WERI-Rb-1 (cell line): ENCODE data around the gene THPO.

Source experiments
- DNase-seq: peaks from one replicate; pipeline ENCODE4 v3.0.0-alpha.2; 2020
- H3K27ac ChIP-seq: fragments of 250-450 bp; sonication (Bioruptor Pico); 2 replicates; pipeline ENCODE4 v1.5.1; 2020; ENCODE audit warnings: mild to moderate bottlenecking, moderate library complexity
- H3K27me3 ChIP-seq: fragments of 250-450 bp; sonication (Bioruptor Pico); 2 replicates; pipeline ENCODE4 v1.5.1; 2021; ENCODE audit warnings: mild to moderate bottlenecking, low read depth, moderate library complexity; ENCODE audit not compliant: insufficient read depth, severe bottlenecking
- H3K36me3 ChIP-seq: fragments of 250-450 bp; sonication (Bioruptor Pico); 2 replicates; pipeline ENCODE4 v1.5.1; 2020; ENCODE audit warnings: mild to moderate bottlenecking, moderate library complexity
- H3K4me3 ChIP-seq: 2 replicates; pipeline ENCODE4 v1.5.1; 2011; ENCODE audit warnings: low read depth, mild to moderate bottlenecking, control low read depth, low read length
- H3K9me3 ChIP-seq: fragments of 250-450 bp; sonication (Bioruptor Pico); 2 replicates; pipeline ENCODE4 v1.5.1; 2021; ENCODE audit warnings: mild to moderate bottlenecking, moderate library complexity; ENCODE audit not compliant: severe bottlenecking
- TF ChIP-seq, protein P1 (sequence below): IDR thresholded peaks from 2 replicates; pipeline ENCODE4 v1.5.1; 2011; ENCODE audit warnings: low read depth, mild to moderate bottlenecking, control low read depth, inconsistent platforms, low read length

THPO gene

DNA sequence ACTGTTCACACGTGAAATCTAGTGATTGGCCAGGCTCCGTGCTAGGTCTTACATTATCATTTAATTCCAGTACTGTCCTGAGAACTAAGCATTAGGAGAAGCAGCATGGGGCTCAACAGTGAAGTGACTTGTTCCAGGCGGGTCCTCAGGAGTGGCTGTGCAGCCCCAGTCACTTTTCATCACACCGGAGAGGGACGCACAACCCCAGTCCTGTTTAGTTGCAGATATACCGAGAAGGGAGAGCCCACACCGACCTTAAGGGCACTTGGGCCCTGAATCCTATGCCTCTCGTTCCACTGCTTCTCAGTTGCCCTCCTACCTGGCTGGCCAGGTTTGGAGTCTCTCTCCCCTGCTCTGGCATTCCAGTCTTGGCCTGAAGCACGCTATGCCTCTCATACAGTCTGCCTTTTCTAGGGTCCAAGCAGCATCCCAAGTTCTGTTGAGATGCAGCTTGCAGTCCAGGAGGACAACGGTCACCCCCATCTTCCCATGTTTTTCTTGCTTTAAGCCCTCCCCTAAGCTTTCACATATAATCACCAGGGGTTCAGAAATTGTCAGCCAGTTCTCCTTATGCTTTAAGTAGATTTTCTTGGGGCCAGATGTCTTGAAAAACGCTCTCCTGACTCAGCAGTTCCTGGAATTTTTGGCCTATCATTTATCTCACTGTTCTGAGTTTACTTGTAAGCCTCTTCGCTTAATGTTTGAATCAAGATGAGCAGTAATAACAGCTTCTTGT, 30.5 kb downstream of the THPO start:
- H3K27ac ChIP-seq = peak overlapping the region; percentile 68
- H3K36me3 ChIP-seq = peaks cover 30% of the 10 kb centered on the region
- H3K9me3 ChIP-seq = no peaks in the 10 kb centered on the region
- no peak for DNase-seq
- TF ChIP-seq, protein P1, sequence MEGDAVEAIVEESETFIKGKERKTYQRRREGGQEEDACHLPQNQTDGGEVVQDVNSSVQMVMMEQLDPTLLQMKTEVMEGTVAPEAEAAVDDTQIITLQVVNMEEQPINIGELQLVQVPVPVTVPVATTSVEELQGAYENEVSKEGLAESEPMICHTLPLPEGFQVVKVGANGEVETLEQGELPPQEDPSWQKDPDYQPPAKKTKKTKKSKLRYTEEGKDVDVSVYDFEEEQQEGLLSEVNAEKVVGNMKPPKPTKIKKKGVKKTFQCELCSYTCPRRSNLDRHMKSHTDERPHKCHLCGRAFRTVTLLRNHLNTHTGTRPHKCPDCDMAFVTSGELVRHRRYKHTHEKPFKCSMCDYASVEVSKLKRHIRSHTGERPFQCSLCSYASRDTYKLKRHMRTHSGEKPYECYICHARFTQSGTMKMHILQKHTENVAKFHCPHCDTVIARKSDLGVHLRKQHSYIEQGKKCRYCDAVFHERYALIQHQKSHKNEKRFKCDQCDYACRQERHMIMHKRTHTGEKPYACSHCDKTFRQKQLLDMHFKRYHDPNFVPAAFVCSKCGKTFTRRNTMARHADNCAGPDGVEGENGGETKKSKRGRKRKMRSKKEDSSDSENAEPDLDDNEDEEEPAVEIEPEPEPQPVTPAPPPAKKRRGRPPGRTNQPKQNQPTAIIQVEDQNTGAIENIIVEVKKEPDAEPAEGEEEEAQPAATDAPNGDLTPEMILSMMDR = no peak
- H3K27me3 ChIP-seq = no peaks in the 10 kb centered on the region
- H3K4me3 ChIP-seq = no peak overlapping the region

DNA sequence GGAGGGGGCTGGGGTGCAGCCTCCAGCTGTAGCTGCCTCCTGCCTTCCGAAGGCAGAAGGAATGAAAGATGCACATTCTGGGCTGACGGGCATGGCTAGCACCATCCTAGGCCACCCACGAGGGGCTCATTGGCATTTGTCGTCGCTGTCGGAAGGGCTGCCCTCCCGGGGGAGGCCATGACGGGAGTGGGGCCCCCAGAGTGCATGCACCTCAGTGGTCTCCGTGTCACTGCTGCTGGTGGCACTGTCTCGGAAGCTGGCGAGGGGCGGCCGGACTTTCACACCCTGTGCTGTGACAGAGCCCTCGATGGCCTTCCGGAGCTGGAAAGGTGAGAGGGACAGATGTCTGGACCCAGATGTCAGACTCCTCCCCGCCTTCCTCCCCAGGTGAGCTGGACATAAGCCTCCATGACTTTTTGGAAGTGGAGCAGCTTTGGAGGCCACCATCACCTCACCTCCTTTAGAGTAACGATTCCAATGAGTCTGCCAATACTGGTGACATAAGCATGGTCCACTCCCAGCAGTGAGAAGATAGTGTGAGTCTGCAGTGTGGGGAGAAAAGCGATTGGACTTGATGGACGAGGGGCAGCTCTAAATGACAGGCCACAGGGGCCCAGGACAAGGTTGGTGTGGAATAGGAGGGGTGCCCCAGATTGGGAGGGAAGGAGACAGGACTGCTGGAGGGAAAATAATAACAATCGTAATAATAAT, 31.4 kb downstream of the THPO start:
- no peak for DNase-seq
- no peak overlapping the region for H3K4me3 ChIP-seq
- H3K36me3 ChIP-seq = peaks cover 22% of the 10 kb centered on the region
- H3K27me3 ChIP-seq = no peaks in the 10 kb centered on the region
- TF ChIP-seq, protein P1 = no peak
- peak overlapping the region; percentile 68 for H3K27ac ChIP-seq
- no peaks in the 10 kb centered on the region for H3K9me3 ChIP-seq

DNA sequence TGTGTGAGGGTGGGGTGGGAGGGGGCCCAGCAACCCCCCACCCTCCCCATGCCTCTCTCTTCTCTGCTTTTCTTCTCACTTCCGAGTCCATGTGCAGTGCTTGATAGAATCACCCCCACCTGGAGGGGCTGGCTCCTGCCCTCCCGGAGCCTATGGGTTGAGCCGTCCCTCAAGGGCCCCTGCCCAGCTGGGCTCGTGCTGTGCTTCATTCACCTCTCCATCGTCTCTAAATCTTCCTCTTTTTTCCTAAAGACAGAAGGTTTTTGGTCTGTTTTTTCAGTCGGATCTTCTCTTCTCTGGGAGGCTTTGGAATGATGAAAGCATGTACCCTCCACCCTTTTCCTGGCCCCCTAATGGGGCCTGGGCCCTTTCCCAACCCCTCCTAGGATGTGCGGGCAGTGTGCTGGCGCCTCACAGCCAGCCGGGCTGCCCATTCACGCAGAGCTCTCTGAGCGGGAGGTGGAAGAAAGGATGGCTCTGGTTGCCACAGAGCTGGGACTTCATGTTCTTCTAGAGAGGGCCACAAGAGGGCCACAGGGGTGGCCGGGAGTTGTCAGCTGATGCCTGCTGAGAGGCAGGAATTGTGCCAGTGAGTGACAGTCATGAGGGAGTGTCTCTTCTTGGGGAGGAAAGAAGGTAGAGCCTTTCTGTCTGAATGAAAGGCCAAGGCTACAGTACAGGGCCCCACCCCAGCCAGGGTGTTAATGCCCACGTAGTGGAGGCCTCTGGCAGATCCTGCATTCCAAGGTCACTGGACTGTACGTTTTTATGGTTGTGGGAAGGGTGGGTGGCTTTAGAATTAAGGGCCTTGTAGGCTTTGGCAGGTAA, 32.5 kb downstream of the THPO start:
- TF ChIP-seq, protein P1 = peak; percentile 72
- Histone ChIP-seq H3K27ac (peak overlapping the region; percentile 50), H3K27me3 (no peaks in the 10 kb centered on the region), H3K9me3 (no peaks in the 10 kb centered on the region), H3K36me3 (peaks cover 13% of the 10 kb centered on the region), H3K4me3 (no peak overlapping the region)
- peak; percentile 82 for DNase-seq

DNA sequence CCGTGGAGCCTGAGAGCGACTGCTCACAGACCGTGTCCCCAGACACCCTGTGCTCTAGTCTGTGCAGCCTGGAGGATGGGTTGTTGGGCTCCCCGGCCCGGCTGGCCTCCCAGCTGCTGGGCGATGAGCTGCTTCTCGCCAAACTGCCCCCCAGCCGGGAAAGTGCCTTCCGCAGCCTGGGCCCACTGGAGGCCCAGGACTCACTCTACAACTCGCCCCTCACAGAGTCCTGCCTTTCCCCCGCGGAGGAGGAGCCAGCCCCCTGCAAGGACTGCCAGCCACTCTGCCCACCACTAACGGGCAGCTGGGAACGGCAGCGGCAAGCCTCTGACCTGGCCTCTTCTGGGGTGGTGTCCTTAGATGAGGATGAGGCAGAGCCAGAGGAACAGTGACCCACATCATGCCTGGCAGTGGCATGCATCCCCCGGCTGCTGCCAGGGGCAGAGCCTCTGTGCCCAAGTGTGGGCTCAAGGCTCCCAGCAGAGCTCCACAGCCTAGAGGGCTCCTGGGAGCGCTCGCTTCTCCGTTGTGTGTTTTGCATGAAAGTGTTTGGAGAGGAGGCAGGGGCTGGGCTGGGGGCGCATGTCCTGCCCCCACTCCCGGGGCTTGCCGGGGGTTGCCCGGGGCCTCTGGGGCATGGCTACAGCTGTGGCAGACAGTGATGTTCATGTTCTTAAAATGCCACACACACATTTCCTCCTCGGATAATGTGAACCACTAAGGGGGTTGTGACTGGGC, 33.3 kb downstream of the THPO start:
- TF ChIP-seq, protein P1 = no peak
- H3K36me3 ChIP-seq = peaks cover 12% of the 10 kb centered on the region
- H3K27me3 ChIP-seq = no peaks in the 10 kb centered on the region
- H3K27ac ChIP-seq = no peak overlapping the region
- no peaks in the 10 kb centered on the region for H3K9me3 ChIP-seq
- H3K4me3 ChIP-seq = no peak overlapping the region
- no peak for DNase-seq

DNA sequence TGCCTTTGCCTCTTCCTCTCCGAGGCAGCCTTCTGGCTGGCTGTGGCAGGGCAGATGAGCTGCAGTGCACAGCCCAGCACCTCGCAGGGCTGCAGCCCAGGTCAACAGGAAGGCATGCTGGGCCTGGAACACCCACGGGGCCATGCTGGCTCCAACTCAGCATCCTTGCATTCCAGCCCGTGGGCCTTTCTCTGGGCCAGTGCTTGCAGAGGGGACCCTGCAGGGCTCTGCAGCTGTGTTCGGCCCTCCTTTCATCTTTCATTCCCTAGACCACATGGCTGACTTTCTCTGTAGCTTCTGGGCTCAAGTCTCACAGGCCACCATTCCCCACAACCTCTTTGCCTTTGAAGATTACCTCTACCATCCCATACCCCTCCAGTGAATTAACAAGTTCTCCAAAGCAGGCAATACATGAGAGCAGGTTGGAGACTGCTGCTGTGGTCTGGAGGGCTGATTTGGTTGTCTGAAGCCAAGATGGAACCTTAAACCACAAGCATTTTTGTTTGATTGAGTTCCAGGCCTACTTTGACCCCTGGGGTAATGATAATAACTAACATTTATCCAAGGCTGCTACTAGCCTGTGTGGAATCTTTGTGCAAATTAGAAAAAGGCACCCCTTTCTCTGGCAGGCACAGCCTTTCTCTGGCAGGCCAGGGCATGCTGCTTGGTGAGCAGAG, 34.7 kb downstream of the THPO start:
- H3K27ac ChIP-seq = no peak overlapping the region
- H3K9me3 ChIP-seq = no peaks in the 10 kb centered on the region
- peaks cover 12% of the 10 kb centered on the region for H3K36me3 ChIP-seq
- no peak overlapping the region for H3K4me3 ChIP-seq
- DNase-seq = no peak
- H3K27me3 ChIP-seq = no peaks in the 10 kb centered on the region
- TF ChIP-seq, protein P1 = no peak
